Measurements from ENCODE around the gene MVB12B.

GRCh38 chr9:126316085-126316655 lies 10.5 kb upstream of the MVB12B start:
- no peak for TF ChIP-seq CTCF (IDR thresholded peaks at IDR 0.05; ENCODE audit: low read depth, low read length)
- no peak for TF ChIP-seq POLR2A (IDR thresholded peaks at IDR 0.05; ENCODE audit: extremely low read depth, insufficient read length)
- no peak for TF ChIP-seq MYC (IDR thresholded peaks at IDR 0.05; ENCODE audit: low read depth, low read length)
- no peak for TF ChIP-seq MAX (IDR thresholded peaks at IDR 0.05; ENCODE audit: low read depth, low read length)
